Transverse colon (tissue), 4 donors: Measurements from ENCODE around the gene SETD1A. TPM values are rescaled to one million over a fixed set of nuclear protein-coding genes. Genes with fewer than 3 reads are reported as not detected.

Source experiments
- DNase-seq: peaks from one replicate; pipeline ENCODE4 v3.0.0-alpha.2; 2019
- H3K27ac ChIP-seq, 4 donors: fragments of 200-600 bp; sonication (generic); 2 replicates each; pipeline ENCODE4 v1.5.1; 2016 to 2018; ENCODE audit warnings: inconsistent platforms in 4 of 4
- H3K27me3 ChIP-seq: fragments of 200-600 bp; sonication (generic); 2 replicates; pipeline ENCODE4 v1.5.1; 2017; ENCODE audit warnings: inconsistent platforms
- H3K36me3 ChIP-seq, 4 donors: fragments of 200-600 bp; sonication (generic); 2 replicates each; pipeline ENCODE4 v1.5.1; 2017 to 2019; ENCODE audit warnings: inconsistent platforms in 4 of 4
- H3K4me1 ChIP-seq, 4 donors: fragments of 200-600 bp; sonication (generic); 2 replicates each; pipeline ENCODE4 v1.5.1; 2017 to 2020; ENCODE audit warnings: inconsistent platforms in 4 of 4
- H3K4me3 ChIP-seq, 4 donors: fragments of 200-600 bp; sonication (generic); 1 replicate in 1 of 4; 2 replicates in 3 of 4; pipeline versions ENCODE4 v1.5.1 to v1.6.1; 2017 to 2019; ENCODE audit warnings: inconsistent platforms in 4 of 4
- H3K9me3 ChIP-seq, 2 donors: fragments of 200-600 bp; sonication (generic); 2 replicates each; pipeline ENCODE4 v1.5.1; 2017 to 2019; ENCODE audit warnings: inconsistent platforms in 2 of 2
- CTCF ChIP-seq, 5 experiments: fragments of 200-600 bp in 3 of 5; fragments of 450-650 bp in 2 of 5; sonication (generic) in 3 of 5; IDR thresholded peaks; 1 replicate in 2 of 5; 2 replicates in 3 of 5; pipeline ENCODE4 v1.5.1; 2016 to 2017; ENCODE audit warnings: antibody characterized with exemption in 5 of 5, inconsistent platforms in 3 of 5, mild to moderate bottlenecking in 2 of 5, moderate library complexity in 1 of 5
- EP300 ChIP-seq: sonication (generic); formaldehyde crosslinking; IDR thresholded peaks from one replicate; pipeline ENCODE4 v1.6.1; 2017; ENCODE audit warnings: antibody characterized with exemption, low read depth
- POLR2A ChIP-seq: fragments of 450-650 bp; IDR thresholded peaks from one replicate; pipeline ENCODE4 v1.6.1; 2016; ENCODE audit warnings: antibody characterized with exemption, mild to moderate bottlenecking, moderate library complexity
- POLR2AphosphoS5 ChIP-seq, 3 donors: sonication (generic); formaldehyde crosslinking; IDR thresholded peaks; one replicate each; pipeline ENCODE4 v1.6.1; 2016; ENCODE audit warnings: antibody characterized with exemption in 3 of 3
- WGBS, 2 donors: methylation state at CpG; one replicate each; pipeline ENCODE4 v1.1.5; 2018; ENCODE audit warnings: low coverage in 1 of 2; 5-methylcytosine and 5-hydroxymethylcytosine counted together
- in situ Hi-C, 4 donors: fragments of 200-750 bp; cut with MboI; loops; one replicate each; pipeline versions ENCODE4 v1.15.0 to v1.15.1; 2017; ENCODE audit warnings: low sequenced_read_pairs in 3 of 4, low pct_ligation_motif_present in 1 of 4, low pct_unique_long_range_greater_than_20kb in 1 of 4
- intact Hi-C: fragments of 100-400 bp; cut with DNase I; formaldehyde crosslinking; loops from one replicate; pipeline ENCODE4 v1.15.1; 2023; ENCODE audit warnings: low total_unique reads
- total RNA-seq, 4 donors: library from RNA; depleted of rRNA; stranded (reverse); fragments of >200 nt; gene quantifications; one replicate each; pipeline ENCODE4 v1.1.0, GENCODE V29; 2016

Gene SETD1A
- total RNA-seq, 4 donors from 2014 or later, result 5.3 to 37.0 (median 10.8) TPM

- no peaks in the 10 kb centered on the region for H3K9me3 ChIP-seq
- no peaks in the 10 kb centered on the region for H3K4me1 ChIP-seq
- no peak overlapping the region for H3K4me3 ChIP-seq
- no peak for DNase-seq
- in situ Hi-C loops (loop anchor here in 1 of 4 donors (25.0 kb wide), 1 partner anchor 745 kb away; a partner anchor contains a TSS), intact Hi-C loops (no loop called here)
- 89% methylated on average over 4 of the region's 4 CpGs; no CpG with 5 or more reads in 1 of the 2 donors for WGBS, 2 donors
- no peak overlapping the region for H3K27ac ChIP-seq
- TF ChIP-seq EP300 (no peak), POLR2A (no peak), POLR2AphosphoS5 (IDR thresholded peaks at IDR 0.05) (no peak), CTCF (IDR thresholded peaks at IDR 0.05) (no peak)
- H3K36me3 ChIP-seq, result peaks cover 0 to 83% (median 39%) of the 10 kb centered on the region in 4 donors
- no peaks in the 10 kb centered on the region for H3K27me3 ChIP-seq
Observed at GRCh38 chr16:30967795-30968194, 10.2 kb downstream of the SETD1A start.

- Histone ChIP-seq H3K27ac (no peak overlapping the region), H3K4me1 (no peaks in the 10 kb centered on the region), H3K9me3 (no peaks in the 10 kb centered on the region), H3K4me3 (no peak overlapping the region), H3K36me3 (peaks cover 0 to 81% (median 37%) of the 10 kb centered on the region in 4 donors), H3K27me3 (no peaks in the 10 kb centered on the region)
- in situ Hi-C loops, result loop anchor here in 1 of 4 donors (25.0 kb wide), 1 partner anchor 743 kb away; a partner anchor contains a TSS
- intact Hi-C loops, result no loop called here
- DNase-seq, result no peak
- 96% methylated on average over 19 of the region's 19 CpGs; no CpG with 5 or more reads in 1 of the 2 donors for WGBS, 2 donors
- TF ChIP-seq CTCF (IDR thresholded peaks at IDR 0.05) (no peak), POLR2A (no peak), EP300 (no peak), POLR2AphosphoS5 (IDR thresholded peaks at IDR 0.05) (no peak)
Observed at GRCh38 chr16:30969246-30969842, 11.8 kb downstream of the SETD1A start.

GRCh38 chr16:30971298-30971697 lies 13.7 kb downstream of the SETD1A start:
- H3K4me1 ChIP-seq, result no peaks in the 10 kb centered on the region
- TF ChIP-seq CTCF (IDR thresholded peaks at IDR 0.05), result no peak
- TF ChIP-seq POLR2A, result no peak
- no peak for TF ChIP-seq POLR2AphosphoS5 (IDR thresholded peaks at IDR 0.05)
- no peak for TF ChIP-seq EP300
- no peak overlapping the region for H3K4me3 ChIP-seq
- in situ Hi-C loops (loop anchor here in 1 of 4 donors (25.0 kb wide), 1 partner anchor 741 kb away; a partner anchor contains a TSS), intact Hi-C loops (no loop called here)
- peaks cover 0 to 72% (median 30%) of the 10 kb centered on the region in 4 donors for H3K36me3 ChIP-seq
- DNase-seq, result no peak
- H3K9me3 ChIP-seq, result no peaks in the 10 kb centered on the region
- H3K27me3 ChIP-seq, result no peaks in the 10 kb centered on the region
- H3K27ac ChIP-seq, result no peak overlapping the region
- WGBS, 2 donors, result 80 to 95% methylated on average over 1 to 14 of the region's 14 CpGs

GRCh38 chr16:30972872-30973271 lies 15.3 kb downstream of the SETD1A start:
- WGBS, 2 donors, result 81 to 92% methylated on average over 6 to 7 of the region's 7 CpGs
- H3K36me3 ChIP-seq, result peaks cover 0 to 67% (median 29%) of the 10 kb centered on the region in 4 donors
- TF ChIP-seq POLR2AphosphoS5 (IDR thresholded peaks at IDR 0.05) (no peak), EP300 (no peak), POLR2A (no peak), CTCF (IDR thresholded peaks at IDR 0.05) (no peak)
- H3K27me3 ChIP-seq, result no peaks in the 10 kb centered on the region
- H3K4me3 ChIP-seq, result no peak overlapping the region
- in situ Hi-C loops, result loop anchor here in 1 of 4 donors (25.0 kb wide), 1 partner anchor 739 kb away; a partner anchor contains a TSS
- H3K27ac ChIP-seq, result no peak overlapping the region
- H3K9me3 ChIP-seq, result no peaks in the 10 kb centered on the region
- no peak for DNase-seq
- H3K4me1 ChIP-seq, result no peaks in the 10 kb centered on the region
- intact Hi-C loops, result no loop called here
